ENCODE measurements around the gene CLIC2.
"Not testable (repeated sequence)": the region's sequence is repeated elsewhere in the genome, so short reads cannot be mapped to it uniquely, and the experiment has no call there.

Gene CLIC2

DNA sequence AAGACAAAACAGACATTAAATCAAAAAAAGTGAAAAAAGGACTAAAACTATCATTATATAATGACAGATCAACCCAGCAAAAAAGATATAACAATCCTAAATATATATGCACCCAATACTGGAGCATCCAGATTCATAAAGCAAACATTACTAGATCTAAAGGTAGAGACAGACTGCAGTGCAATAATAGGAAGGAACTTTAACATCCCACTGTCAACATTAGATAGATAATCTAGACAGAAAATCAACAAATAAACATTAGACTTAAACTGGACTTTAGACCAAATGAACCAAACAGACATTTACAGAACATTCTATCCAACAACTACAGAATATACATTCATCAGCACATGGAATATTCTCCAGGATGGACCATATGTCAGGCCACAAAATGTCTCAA, 40.6 kb downstream of the CLIC2 start:
- H3K9me3 Mint-ChIP-seq: no peaks in the 10 kb centered on the region
- ATAC-seq (no peak), DNase-seq (ENCODE audit: low spot score in 2 of 2) (no peak)
- no peaks in the 10 kb centered on the region for H3K4me1 Mint-ChIP-seq
- no peaks in the 10 kb centered on the region for H3K36me3 Mint-ChIP-seq
- no peak overlapping the region for H3K4me3 Mint-ChIP-seq
- no peak overlapping the region for H3K27ac Mint-ChIP-seq

DNA sequence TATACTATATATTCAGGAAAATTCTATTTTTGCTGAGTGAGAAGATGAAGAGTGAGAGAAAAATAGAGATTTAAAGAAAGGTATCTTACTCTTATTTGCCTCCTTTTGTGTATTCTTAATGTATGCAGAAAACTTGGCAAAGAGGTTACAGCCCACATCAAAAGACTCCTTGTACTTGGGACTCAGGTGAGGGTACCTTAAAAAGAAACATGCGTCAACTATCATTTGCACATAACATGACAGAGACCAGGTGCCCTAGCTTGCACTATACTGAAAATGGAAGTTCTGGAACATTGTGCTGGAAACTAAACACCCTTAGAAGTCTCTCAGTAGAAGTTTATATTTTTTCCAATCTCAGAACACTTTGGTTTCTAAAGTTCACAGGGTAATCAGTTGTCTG, 54.5 kb downstream of the CLIC2 start:
- Mint-ChIP-seq H3K4me1 (no peaks in the 10 kb centered on the region), H3K9me3 (no peaks in the 10 kb centered on the region), H3K36me3 (no peaks in the 10 kb centered on the region), H3K27ac (no peak overlapping the region), H3K4me3 (no peak overlapping the region)
- ATAC-seq: no peak
- DNase-seq (ENCODE audit: low spot score in 2 of 2): no peak

GRCh38 chrX:155270969-155271368, 63.4 kb downstream of the CLIC2 start:
- Mint-ChIP-seq H3K4me3 (no peak overlapping the region), H3K36me3 (no peaks in the 10 kb centered on the region), H3K4me1 (no peaks in the 10 kb centered on the region), H3K9me3 (peaks cover 3% of the 10 kb centered on the region), H3K27ac (no peak overlapping the region)
- ATAC-seq (no peak), DNase-seq (ENCODE audit: low spot score in 2 of 2) (no peak)

GRCh38 chrX:155267995-155268394, 66.4 kb downstream of the CLIC2 start:
- H3K4me3 Mint-ChIP-seq; H3K4me1 Mint-ChIP-seq; H3K27ac Mint-ChIP-seq; DNase-seq (ENCODE audit: low spot score in 2 of 2); H3K36me3 Mint-ChIP-seq; H3K9me3 Mint-ChIP-seq; ATAC-seq: not testable (repeated sequence)

GRCh38 chrX:155266439-155266838, 68.0 kb downstream of the CLIC2 start:
- Mint-ChIP-seq H3K4me3 (no peak overlapping the region), H3K27ac (no peak overlapping the region), H3K4me1 (no peaks in the 10 kb centered on the region), H3K36me3 (no peaks in the 10 kb centered on the region), H3K9me3 (peaks cover 1% of the 10 kb centered on the region)
- DNase-seq (ENCODE audit: low spot score in 2 of 2) (no peak), ATAC-seq (no peak)

GRCh38 chrX:155263854-155264628, 70.4 kb downstream of the CLIC2 start, which contains the start of gene RAB39B:
TSS of gene RAB39B (minus strand) at chrX:155264491. CDS start at chrX:155264288, 203 bp downstream.
- peaks cover 16% of the 10 kb centered on the region for H3K36me3 Mint-ChIP-seq
- peak within 1 kb of the TSS; percentile 80 for H3K4me3 Mint-ChIP-seq
- peak; percentile 98 for ATAC-seq
- no peaks in the 10 kb centered on the region for H3K9me3 Mint-ChIP-seq
- DNase-seq (ENCODE audit: low spot score in 2 of 2): peak; percentile 46 to 79
- peak within 1 kb of the TSS; percentile 91 for H3K27ac Mint-ChIP-seq
- H3K4me1 Mint-ChIP-seq: peaks cover 10% of the 10 kb centered on the region

GRCh38 chrX:155262970-155263754, 71.3 kb downstream of the CLIC2 start:
- DNase-seq (ENCODE audit: low spot score in 2 of 2): no peak
- peak overlapping the region; percentile 91 for H3K27ac Mint-ChIP-seq
- H3K4me3 Mint-ChIP-seq: peak overlapping the region; percentile 80
- H3K4me1 Mint-ChIP-seq: peaks cover 10% of the 10 kb centered on the region
- H3K9me3 Mint-ChIP-seq: no peaks in the 10 kb centered on the region
- peak; percentile 57 for ATAC-seq
- H3K36me3 Mint-ChIP-seq: peaks cover 16% of the 10 kb centered on the region

- Mint-ChIP-seq H3K4me1 (peaks cover 10% of the 10 kb centered on the region), H3K27ac (no peak overlapping the region), H3K9me3 (no peaks in the 10 kb centered on the region), H3K36me3 (peaks cover 16% of the 10 kb centered on the region), H3K4me3 (no peak overlapping the region)
- ATAC-seq: no peak
- DNase-seq (ENCODE audit: low spot score in 2 of 2): no peak
Measured at GRCh38 chrX:155259752-155260151, 74.7 kb downstream of the CLIC2 start.

- Mint-ChIP-seq H3K4me3 (no peak overlapping the region), H3K9me3 (no peaks in the 10 kb centered on the region), H3K27ac (no peak overlapping the region), H3K4me1 (peaks cover 8% of the 10 kb centered on the region), H3K36me3 (no peaks in the 10 kb centered on the region)
- no peak for ATAC-seq
- no peak for DNase-seq (ENCODE audit: low spot score in 2 of 2)
Measured at GRCh38 chrX:155251391-155251790, 83.0 kb downstream of the CLIC2 start.

- no peak overlapping the region for H3K4me3 Mint-ChIP-seq
- DNase-seq (ENCODE audit: low spot score in 2 of 2): no peak
- no peaks in the 10 kb centered on the region for H3K36me3 Mint-ChIP-seq
- no peak overlapping the region for H3K27ac Mint-ChIP-seq
- no peak for ATAC-seq
- H3K4me1 Mint-ChIP-seq: peaks cover 9% of the 10 kb centered on the region
- H3K9me3 Mint-ChIP-seq: no peaks in the 10 kb centered on the region
Measured at GRCh38 chrX:155247497-155247896, 86.9 kb downstream of the CLIC2 start.

DNA sequence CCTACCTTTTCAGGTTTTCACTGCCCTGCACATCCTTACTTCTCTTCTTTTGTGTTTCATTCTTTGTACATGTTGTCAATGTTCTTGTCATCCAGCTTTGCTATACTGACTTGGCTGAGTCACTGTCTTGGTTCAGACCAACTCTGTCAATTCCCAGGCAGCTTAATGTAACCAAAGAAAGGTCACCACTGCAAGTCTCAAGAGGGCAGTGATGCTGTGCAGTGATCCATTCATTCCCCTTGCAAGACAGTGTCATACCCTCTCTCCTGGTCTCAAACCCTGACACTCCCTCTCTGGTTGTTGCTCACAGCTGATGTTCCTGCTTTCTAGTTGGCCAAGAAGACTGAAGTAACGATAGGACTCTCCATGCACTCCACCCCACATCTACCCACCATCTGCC, 87.7 kb downstream of the CLIC2 start:
- no peaks in the 10 kb centered on the region for H3K9me3 Mint-ChIP-seq
- peak; percentile 19 for ATAC-seq
- peaks cover 9% of the 10 kb centered on the region for H3K4me1 Mint-ChIP-seq
- no peak for DNase-seq (ENCODE audit: low spot score in 2 of 2)
- H3K36me3 Mint-ChIP-seq: no peaks in the 10 kb centered on the region
- no peak overlapping the region for H3K27ac Mint-ChIP-seq
- no peak overlapping the region for H3K4me3 Mint-ChIP-seq

DNA sequence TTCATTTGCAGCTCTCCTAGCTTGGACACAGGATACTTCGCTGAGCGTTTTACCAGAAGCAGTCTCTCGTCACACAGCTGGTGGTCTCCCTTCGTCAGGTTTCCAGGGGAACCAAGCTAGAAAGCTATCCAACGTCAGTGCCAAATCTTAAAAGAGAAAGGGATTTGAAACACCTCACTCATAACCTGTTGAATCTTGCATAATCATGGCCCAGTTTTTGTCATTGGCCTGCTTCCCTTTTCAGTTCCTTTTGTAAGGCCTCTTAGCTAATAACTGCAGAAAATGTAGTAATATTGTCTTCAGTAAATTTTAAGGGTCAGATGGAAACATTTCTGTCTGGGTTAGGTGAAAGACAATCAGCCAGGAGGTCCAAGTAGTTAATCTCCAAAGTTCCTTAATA, 92.1 kb downstream of the CLIC2 start:
- Mint-ChIP-seq H3K27ac (no peak overlapping the region), H3K4me1 (peaks cover 9% of the 10 kb centered on the region), H3K36me3 (peaks cover 23% of the 10 kb centered on the region), H3K9me3 (no peaks in the 10 kb centered on the region), H3K4me3 (no peak overlapping the region)
- no peak for DNase-seq (ENCODE audit: low spot score in 2 of 2)
- no peak for ATAC-seq

DNA sequence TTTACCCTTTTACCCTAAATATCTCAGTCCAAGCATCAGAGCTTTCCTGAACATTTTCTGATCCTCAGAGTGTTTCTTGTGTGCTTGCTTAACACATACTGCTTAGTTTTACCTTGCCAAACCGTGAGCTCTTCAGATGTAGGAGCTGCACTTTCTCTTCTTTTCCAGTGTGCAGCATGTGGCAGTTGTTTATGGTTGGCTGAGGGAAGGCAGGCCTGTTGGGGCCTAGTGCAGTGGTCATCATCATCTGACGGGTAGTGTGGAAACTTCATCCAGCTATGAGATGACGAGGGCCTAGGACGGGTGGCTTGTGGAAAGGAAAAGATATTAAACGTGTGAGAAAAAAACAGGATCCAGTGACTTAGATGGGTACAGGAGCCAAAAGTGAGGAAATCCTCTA, 96.7 kb downstream of the CLIC2 start:
- Mint-ChIP-seq H3K4me1 (peaks cover 7% of the 10 kb centered on the region), H3K9me3 (no peaks in the 10 kb centered on the region), H3K4me3 (no peak overlapping the region), H3K27ac (peak overlapping the region; percentile 46), H3K36me3 (peaks cover 61% of the 10 kb centered on the region)
- no peak for ATAC-seq
- DNase-seq (ENCODE audit: low spot score in 2 of 2): no peak

DNA sequence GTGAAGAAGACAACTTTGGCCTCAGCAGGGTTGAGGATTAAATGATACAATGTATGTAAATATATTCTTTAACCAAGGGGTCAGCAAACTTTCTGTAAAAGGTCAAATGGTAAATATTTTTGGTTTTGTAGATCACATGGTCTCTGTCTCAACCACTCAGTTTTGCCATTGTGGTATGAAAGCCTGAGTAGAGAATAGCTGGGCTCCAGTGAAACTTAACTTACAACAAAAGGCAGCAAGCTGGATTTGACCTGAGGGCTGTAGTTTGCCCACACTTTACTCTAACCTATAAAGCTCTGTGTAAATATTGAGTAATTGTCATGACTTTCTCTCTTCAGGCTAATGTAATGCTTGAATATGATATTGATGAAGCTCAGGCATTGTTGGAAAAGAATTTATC, 98.5 kb downstream of the CLIC2 start:
- no peaks in the 10 kb centered on the region for H3K9me3 Mint-ChIP-seq
- no peak for DNase-seq (ENCODE audit: low spot score in 2 of 2)
- H3K27ac Mint-ChIP-seq: no peak overlapping the region
- H3K36me3 Mint-ChIP-seq: peaks cover 76% of the 10 kb centered on the region
- ATAC-seq: no peak
- peaks cover 12% of the 10 kb centered on the region for H3K4me1 Mint-ChIP-seq
- H3K4me3 Mint-ChIP-seq: no peak overlapping the region

- Mint-ChIP-seq H3K9me3 (no peaks in the 10 kb centered on the region), H3K36me3 (peaks cover 87% of the 10 kb centered on the region), H3K27ac (peak overlapping the region; percentile 91), H3K4me3 (no peak overlapping the region), H3K4me1 (peaks cover 20% of the 10 kb centered on the region)
- DNase-seq (ENCODE audit: low spot score in 2 of 2) (no peak), ATAC-seq (peak; percentile 48)
Measured at GRCh38 chrX:155231163-155231562, 103.3 kb downstream of the CLIC2 start.

All from stimulated activated effector memory CD8-positive, alpha-beta T cell treated with anti-CD3 and anti-CD28 coated beads, Interleukin-12 subunit alpha, Interleukin-12 subunit beta, amount 100 ng/mL, for 72 hours (primary cell).